ENCODE results near the gene WRNIP1.
"Not testable (repeated sequence)": the region's sequence is repeated elsewhere in the genome, so short reads cannot be mapped to it uniquely, and the experiment has no call there.

WRNIP1 gene

DNA sequence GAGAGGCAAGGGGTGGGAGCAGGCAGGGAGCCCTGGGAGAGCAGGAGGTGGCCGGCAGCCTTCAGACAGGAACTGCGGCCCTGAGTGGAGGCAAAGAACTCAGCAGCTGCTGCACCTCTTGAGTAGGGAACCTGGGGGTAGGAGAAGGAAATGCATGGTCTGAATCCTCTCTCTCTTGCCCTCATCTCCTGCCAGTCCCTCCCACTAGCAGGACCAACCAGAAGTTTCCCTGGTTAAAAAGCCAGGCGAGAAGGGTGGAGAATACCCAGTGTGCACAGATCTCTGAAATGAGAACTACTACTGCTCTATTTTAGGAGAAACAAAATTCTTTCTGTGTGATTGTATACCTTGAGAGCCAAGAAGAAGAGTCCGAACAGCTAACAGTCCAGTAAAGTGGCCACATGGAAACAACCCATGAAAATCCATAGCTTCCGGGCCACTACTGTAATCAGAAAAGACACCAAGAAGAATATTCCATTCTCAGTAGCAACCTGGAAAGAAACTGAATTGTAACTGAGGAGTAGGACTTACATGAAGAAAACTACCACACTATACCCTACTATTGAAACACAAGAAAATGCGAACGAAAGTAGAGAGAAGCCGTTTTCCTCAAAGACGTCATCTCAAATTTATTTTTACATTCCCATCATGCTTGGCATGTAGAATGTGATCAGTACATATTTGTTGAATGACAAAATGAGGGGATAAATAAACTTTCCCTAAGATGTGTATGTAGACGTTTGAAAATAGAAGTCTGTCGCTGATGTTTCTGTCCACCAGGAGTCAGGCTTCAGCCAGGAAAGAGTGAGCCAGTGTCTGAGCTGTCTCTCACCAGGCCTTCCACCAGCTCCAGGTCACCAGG, 25.6 kb downstream of the WRNIP1 start:
- peak; percentile 64 to 82 for DNase-seq

- peak in 1 of 2 experiments; percentile 15 for DNase-seq
These were observed 26.3 kb downstream of the WRNIP1 start for GRCh38 chr6:2791450-2791974.

DNA sequence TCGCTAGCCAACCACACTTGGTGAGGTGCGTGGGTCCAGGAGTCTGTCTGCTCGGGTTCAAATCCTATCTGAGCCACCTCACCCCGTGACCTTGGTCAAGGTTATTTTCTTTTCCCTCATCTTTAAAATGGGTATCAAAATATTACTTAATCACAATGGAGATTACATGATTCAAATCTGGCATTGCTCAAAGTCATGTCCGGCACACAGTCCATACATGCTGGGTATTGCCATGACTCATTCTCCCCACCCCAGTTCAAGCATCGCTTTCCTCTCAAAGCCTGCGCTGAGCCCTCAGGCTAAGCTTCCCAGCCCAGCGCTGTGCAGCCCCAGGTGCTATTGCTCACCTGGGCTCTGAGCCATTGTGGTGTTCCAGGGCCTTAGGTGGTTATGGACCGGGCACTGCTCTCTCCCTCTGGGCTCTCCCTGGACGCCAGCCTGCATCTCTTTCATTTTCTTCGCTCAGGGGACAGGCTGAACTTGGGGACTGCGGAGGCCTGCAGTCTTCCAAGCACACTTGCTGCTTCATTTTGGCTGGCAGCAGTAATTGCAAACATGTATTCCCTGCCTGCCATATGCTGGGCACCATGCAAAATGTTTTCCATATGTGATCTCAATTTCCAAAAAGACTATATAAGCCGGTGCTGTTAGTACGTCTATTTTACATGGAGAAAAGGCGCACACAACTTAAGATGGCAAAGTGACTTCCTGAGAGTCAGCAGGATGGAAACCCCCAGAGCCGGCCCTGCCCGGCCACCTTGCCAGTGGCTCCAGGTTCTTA, 27.3 kb downstream of the WRNIP1 start:
- no peak for DNase-seq

- no peak for DNase-seq
These were observed 28.4 kb downstream of the WRNIP1 start for GRCh38 chr6:2793534-2794151.

DNA sequence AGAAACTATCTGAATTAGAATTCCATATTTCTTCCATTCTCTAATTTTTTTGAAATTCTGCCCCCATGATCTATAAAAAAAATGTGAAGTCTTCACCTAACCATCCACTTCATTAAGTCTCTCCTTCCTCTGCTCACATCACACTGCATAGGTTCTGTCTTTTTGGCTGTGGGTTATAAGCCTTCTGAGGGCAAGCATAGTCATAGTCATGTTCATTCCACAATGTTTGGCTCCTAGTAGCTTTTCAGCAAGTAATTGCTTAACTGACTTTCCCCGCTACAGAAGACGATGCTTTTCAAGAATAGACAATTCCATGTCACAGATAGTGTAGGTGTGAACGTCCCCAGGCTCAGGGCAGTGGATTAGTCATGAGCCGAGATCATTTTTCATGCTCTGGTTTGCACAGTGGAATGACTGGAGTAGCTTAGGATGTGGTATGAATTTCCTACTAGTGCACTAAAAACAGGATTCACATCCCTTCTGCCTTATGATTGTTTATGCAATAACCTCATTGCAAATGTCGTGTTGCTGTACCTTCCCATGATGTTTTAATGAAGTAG, 29.1 kb downstream of the WRNIP1 start:
- no peak for DNase-seq

- DNase-seq = no peak
These were observed 30.0 kb downstream of the WRNIP1 start for GRCh38 chr6:2795162-2795561.

DNA sequence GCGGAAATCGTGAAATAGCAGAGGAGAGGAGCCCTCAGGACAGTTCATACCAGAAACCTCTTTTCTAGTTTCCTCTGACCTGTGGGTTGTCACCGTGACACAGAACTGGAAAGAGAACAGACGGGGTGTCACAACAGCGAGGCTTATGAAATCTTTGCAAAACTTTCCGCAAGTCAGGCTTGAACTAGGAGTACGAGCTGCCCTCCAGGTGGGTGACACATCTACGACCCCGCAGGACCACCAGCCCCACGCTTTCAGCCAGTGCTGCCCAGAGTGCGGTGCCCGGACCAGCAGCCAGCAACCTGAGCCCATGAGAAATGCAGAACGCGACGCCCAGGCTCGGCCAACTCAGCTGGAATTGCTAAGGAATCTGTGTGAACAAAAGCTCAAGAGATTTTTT, 30.8 kb downstream of the WRNIP1 start:
- no peak for DNase-seq

DNA sequence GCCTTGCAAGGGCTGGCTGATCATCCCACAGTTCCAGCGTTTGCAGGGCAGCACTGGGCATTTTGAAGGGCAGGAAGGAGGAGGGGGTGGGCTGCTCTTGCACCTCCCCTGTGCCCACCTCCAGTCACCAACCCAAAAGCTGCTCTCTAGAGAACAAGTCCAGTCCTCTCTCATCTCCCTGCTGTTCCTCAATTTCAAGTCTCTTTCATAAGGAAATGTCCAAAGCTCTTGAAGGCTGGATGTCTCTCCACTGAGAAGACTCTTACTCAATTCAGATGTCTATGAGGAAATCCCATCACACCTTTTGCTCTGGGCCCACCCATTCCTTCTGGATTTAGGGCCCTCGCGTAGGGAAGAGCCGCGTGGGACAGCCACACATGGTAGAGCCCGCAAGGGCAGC, 31.7 kb downstream of the WRNIP1 start:
- no peak for DNase-seq

DNA sequence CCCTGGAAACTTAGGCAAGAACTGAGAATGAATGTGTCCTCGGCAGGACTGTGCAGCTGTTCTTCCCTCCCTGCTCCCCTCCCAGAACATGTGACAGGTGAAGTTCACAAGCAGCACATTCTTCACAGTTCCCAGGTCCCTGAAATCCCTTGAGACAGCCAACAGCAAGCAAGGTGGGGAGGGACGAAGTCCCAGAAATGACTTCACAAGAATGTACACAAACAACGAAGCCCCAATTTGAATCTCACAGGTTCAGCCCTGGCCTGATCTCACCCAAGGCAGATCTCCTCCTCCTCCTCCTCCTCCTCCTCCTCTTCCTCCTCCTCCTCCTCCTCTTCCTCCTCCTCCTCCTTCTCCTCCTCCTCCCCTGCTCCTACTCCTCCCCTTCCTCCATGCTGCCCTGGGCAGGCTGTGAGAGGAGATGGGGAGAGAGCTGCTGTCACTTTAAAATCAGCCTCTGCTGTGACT, 32.4 kb downstream of the WRNIP1 start:
- peak in 1 of 2 experiments; percentile 25 for DNase-seq

GRCh38 chr6:2798586-2799134, 33.5 kb downstream of the WRNIP1 start:
- no peak for DNase-seq

- DNase-seq = no peak
These were observed 34.8 kb downstream of the WRNIP1 start for GRCh38 chr6:2799936-2800527.

GRCh38 chr6:2800552-2801316, 35.5 kb downstream of the WRNIP1 start:
- no peak for DNase-seq

GRCh38 chr6:2801687-2802086, 36.5 kb downstream of the WRNIP1 start:
- DNase-seq = not testable (repeated sequence)

DNA sequence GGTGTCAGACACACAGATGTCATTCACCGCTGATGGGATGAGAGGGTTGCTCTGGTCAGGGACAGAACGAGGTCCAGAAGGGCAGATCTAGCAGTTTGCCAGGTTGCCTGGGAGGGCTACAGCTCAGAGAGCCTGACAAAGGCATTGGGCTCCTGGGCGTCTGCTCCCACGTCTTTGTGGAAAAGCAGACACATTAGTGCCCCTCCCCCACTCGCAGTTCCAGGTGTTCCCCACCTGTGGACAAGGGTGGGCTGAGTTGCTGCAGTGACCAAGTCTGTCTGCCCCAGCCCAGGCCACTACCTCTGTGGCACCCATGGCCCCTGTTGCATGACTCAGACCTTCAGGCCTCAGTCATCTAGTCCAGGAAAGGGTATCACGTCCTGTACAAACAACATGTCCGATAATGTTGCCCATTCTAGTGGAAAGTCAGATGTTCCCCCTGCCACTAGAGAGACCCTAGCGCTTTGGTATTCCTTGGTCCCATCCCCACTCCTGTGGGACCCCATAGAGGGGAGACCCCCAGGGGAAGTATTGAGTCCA, 37.4 kb downstream of the WRNIP1 start:
- peak in 1 of 2 experiments; percentile 4 for DNase-seq

DNA sequence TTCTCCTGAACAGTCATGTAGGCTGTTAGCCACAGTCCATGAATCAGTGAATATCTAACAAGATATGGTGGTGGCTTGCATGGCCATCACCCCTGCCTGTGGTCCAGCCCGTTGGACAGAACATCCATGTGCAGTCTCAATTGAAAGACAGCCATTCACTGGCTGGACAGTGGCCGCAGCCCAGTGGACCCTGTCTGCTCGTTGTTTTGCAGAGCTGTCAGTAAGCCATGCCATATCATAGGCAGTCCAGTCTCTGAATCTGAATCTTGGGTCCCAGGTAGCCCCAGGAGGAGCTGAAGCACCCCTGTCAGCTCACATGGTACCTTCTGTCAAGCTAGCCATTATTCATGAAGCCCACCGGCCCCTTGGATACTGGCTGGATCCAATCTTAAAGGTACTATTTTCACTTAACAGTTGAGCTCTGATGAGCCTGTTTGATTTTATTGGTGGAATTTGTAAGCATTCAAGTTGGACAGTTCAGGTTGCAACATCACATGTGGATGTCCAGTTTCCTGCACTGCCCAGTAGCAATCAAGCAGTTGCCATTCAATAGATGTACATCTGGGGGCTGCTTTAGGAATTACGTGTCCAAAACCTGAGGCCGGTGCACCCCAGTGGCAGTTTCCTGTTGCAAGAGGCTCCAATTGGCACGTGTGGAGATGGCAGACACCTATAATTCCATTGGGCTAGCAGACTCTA, 38.7 kb downstream of the WRNIP1 start:
- DNase-seq = no peak

GRCh38 chr6:2804516-2804915, 39.3 kb downstream of the WRNIP1 start:
- no peak for DNase-seq

DNA sequence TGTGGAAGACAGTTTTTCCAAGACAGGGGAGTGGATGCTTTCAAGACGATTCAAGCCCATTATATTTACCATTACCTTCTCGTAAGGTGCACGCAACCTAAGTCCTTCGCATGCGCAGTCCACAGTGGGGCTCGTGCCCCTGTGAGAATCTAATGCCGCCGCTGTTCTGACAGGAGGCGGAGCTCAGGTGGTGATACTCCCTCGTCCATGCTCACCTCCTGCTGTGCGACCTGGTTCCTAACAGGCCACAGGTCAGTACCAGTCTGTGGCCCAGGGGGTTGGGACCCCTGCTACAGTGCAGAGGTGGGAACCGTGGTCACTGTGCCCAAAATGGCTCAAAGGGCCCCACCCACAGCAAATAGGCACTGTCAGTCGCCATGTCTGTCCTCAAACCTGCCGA, 39.8 kb downstream of the WRNIP1 start:
- DNase-seq = no peak

DNA sequence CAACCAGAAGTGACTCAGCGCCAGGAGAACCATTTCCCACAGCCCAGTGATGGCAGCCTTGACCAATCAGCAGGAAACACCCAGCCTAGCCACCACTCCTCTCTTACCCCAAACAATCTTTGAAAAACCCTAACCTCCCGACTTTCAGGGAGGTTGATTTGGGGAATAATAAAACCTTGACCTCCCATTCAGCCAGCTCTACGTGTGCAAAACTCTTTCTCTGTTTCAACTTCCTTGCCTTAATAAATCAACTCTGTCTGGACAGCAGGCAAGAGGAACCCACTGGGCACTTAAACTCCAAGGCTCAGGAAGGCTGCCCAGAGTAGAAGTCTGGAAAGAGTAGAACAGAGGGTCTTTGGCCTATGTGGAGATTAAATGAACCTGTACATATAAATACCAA, 41.5 kb downstream of the WRNIP1 start:
- DNase-seq = no peak

DNA sequence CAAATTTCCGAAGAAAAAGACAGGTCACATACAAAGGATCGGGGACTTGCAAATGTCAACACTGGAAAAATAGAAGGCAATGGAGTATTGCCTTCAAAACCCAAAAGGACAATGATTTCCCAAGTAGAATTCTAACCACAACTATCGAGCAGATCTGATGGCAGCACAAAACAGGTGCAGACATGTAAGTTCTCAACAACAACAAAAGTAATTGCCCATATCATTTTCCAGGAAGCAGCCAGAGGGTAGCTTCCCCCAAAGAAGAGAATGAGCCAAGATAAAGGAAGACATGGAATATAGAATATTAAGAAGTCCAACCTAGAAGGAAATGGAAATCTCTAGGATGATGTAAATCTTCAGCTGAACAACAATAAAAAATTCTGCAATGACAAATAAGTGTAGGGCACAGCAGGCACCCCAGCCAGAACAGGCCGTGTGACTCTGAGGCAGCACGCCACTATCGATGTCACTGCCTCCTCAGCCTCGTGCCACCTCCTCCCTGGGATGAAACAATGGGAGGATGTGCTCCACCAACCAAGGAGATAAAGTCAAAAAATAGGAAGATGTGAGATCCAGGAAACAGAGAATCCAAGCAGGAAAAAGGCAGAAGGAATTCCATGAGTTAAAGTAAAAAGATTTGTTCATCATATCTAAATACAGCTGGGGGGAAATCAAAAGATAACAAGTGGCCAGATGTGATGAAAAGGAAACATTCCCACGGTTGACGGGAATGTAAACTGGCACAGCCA, 42.3 kb downstream of the WRNIP1 start:
- DNase-seq = no peak

DNA sequence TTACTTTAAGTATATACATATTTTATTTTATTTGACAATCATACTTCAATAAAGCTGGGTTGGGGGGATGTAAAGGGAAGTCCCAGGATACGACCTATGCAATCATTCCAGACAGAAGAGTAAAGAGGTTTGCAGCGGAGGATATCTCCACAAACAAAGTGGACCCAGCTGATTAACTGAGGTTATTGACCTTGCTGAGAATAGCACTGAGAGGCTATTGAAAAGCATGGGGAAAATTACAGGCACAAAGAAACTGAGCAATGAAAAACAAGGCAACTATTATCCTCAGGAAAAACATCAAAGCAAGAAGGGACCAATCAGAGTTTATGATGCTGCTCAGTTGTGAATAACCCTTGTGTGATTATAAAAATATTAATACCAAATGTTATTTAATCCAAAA, 43.8 kb downstream of the WRNIP1 start:
- no peak for DNase-seq
